ENCODE data around the gene NEK5. TPM values are rescaled to one million over a fixed set of nuclear protein-coding genes. Genes with fewer than 3 reads are reported as not detected.

The NEK5 gene
- total RNA-seq, 1 experiment from 2014 or later = not detected

- DNase-seq = no peak
- ChIA-PET POLR2A (ENCODE audit: unreplicated experiment) (no interaction called here), CTCF (no interaction called here)
- Histone ChIP-seq H3K27ac (no peak overlapping the region), H3F3A (ENCODE audit: insufficient read depth, low read depth) (no peaks in the 10 kb centered on the region), H3K79me2 (ENCODE audit: low read depth) (no peaks in the 10 kb centered on the region), H3K36me3 (ENCODE audit: low read depth) (no peaks in the 10 kb centered on the region), H3K4me1 (replicated peaks; ENCODE audit: insufficient read depth) (no peaks in the 10 kb centered on the region), H3K9me3 (ENCODE audit: insufficient read depth, low read depth) (no peaks in the 10 kb centered on the region), H3K4me3 (no peak overlapping the region), H2AFZ (no peak overlapping the region), H3K9me2 (ENCODE audit: insufficient read depth) (no peaks in the 10 kb centered on the region), H3K4me2 (no peak overlapping the region), H4K20me1 (ENCODE audit: insufficient read depth) (no peaks in the 10 kb centered on the region), H3K27me3 (ENCODE audit: insufficient read depth, low read depth) (peaks cover 22% of the 10 kb centered on the region)
- TF ChIP-seq EZH2 (IDR thresholded peaks at IDR 0.05; ENCODE audit: low read depth) (no peak), CTCF (conservative IDR thresholded peaks at IDR 0.05) (no peak)
- BruUV-seq (replicated peaks) = no TSS peak
- intact Hi-C loops (cut with micrococcal nuclease; ENCODE audit: unreplicated experiment) = no loop called here
Observed at GRCh38 chr13:52156724-52157261, 27.9 kb upstream of the NEK5 start.

GRCh38 chr13:52155177-52155576 is 26.3 kb upstream of the NEK5 start:
- Histone ChIP-seq H2AFZ (no peak overlapping the region), H3K4me1 (replicated peaks; ENCODE audit: insufficient read depth) (no peaks in the 10 kb centered on the region), H4K20me1 (ENCODE audit: insufficient read depth) (no peaks in the 10 kb centered on the region), H3K36me3 (ENCODE audit: low read depth) (no peaks in the 10 kb centered on the region), H3K27me3 (ENCODE audit: insufficient read depth, low read depth) (peaks cover 22% of the 10 kb centered on the region), H3K4me3 (no peak overlapping the region), H3K9me3 (ENCODE audit: insufficient read depth, low read depth) (no peaks in the 10 kb centered on the region), H3K4me2 (no peak overlapping the region), H3K27ac (no peak overlapping the region), H3K9me2 (ENCODE audit: insufficient read depth) (no peaks in the 10 kb centered on the region), H3K79me2 (ENCODE audit: low read depth) (no peaks in the 10 kb centered on the region), H3F3A (ENCODE audit: insufficient read depth, low read depth) (no peaks in the 10 kb centered on the region)
- DNase-seq = no peak
- TF ChIP-seq CTCF (conservative IDR thresholded peaks at IDR 0.05) = no peak
- TF ChIP-seq EZH2 (IDR thresholded peaks at IDR 0.05; ENCODE audit: low read depth) = no peak
- no TSS peak for BruUV-seq (replicated peaks)
- ChIA-PET POLR2A (ENCODE audit: unreplicated experiment) (interaction anchor here (0.7 kb wide), 1 partner anchor 16 kb away, joined by 3 read pairs; no protein-coding TSS in a partner anchor), CTCF (no interaction called here)
- intact Hi-C loops (cut with micrococcal nuclease; ENCODE audit: unreplicated experiment) = no loop called here

- Histone ChIP-seq H3F3A (ENCODE audit: insufficient read depth, low read depth) (no peaks in the 10 kb centered on the region), H3K79me2 (ENCODE audit: low read depth) (no peaks in the 10 kb centered on the region), H3K9me3 (ENCODE audit: insufficient read depth, low read depth) (no peaks in the 10 kb centered on the region), H3K27ac (no peak overlapping the region), H3K9me2 (ENCODE audit: insufficient read depth) (no peaks in the 10 kb centered on the region), H2AFZ (no peak overlapping the region), H3K36me3 (ENCODE audit: low read depth) (no peaks in the 10 kb centered on the region), H3K27me3 (ENCODE audit: insufficient read depth, low read depth) (no peaks in the 10 kb centered on the region), H4K20me1 (ENCODE audit: insufficient read depth) (no peaks in the 10 kb centered on the region), H3K4me2 (no peak overlapping the region), H3K4me3 (no peak overlapping the region), H3K4me1 (replicated peaks; ENCODE audit: insufficient read depth) (no peaks in the 10 kb centered on the region)
- TF ChIP-seq CTCF (conservative IDR thresholded peaks at IDR 0.05) (no peak), EZH2 (IDR thresholded peaks at IDR 0.05; ENCODE audit: low read depth) (no peak)
- intact Hi-C loops (cut with micrococcal nuclease; ENCODE audit: unreplicated experiment) = no loop called here
- BruUV-seq (replicated peaks) = no TSS peak
- CTCF ChIA-PET = no interaction called here
- no peak for DNase-seq
- POLR2A ChIA-PET (ENCODE audit: unreplicated experiment) = no interaction called here
Observed at GRCh38 chr13:52147225-52147624, 18.4 kb upstream of the NEK5 start.
